Kidney (tissue), 14 donors: ENCODE measurements around the gene IDH3G. TPM values are rescaled to one million over a fixed set of nuclear protein-coding genes. Genes with fewer than 3 reads are reported as not detected.
A peak's percentile ranks its signal among the peaks of the same experiment; 100 is the strongest.

Source experiments
- DNase-seq, 5 donors: peaks; one replicate each; pipeline ENCODE4 v3.0.0-alpha.2; 2013 to 2020
- FAIRE-seq: peaks from 2 replicates; lab custom pipeline; 2012; peaks lifted over from hg19 to GRCh38; lab: Jason Lieb, UNC
- H3K27ac ChIP-seq, 2 donors: one replicate each; pipeline ENCODE4 v1.7.0; 2013; ENCODE audit warnings: low read depth in 2 of 2, low read length in 2 of 2, inconsistent platforms in 1 of 2
- H3K27me3 ChIP-seq: one replicate; pipeline ENCODE4 v1.7.1; 2013; ENCODE audit warnings: low read length, inconsistent platforms; ENCODE audit not compliant: control insufficient read depth, insufficient read depth
- H3K36me3 ChIP-seq, 3 donors: one replicate each; pipeline versions ENCODE4 v1.7.0 to v1.7.1; 2013; ENCODE audit warnings: low read length in 3 of 3, control low read depth in 1 of 3, inconsistent platforms in 1 of 3; ENCODE audit not compliant: insufficient read depth in 3 of 3, control insufficient read depth in 2 of 3
- H3K4me1 ChIP-seq, 3 donors: one replicate each; pipeline versions ENCODE4 v1.7.0 to v1.7.1; 2013; ENCODE audit warnings: low read length in 3 of 3, inconsistent platforms in 1 of 3, low read depth in 1 of 3; ENCODE audit not compliant: control insufficient read depth in 2 of 3, insufficient read depth in 2 of 3
- H3K4me3 ChIP-seq, 3 donors: one replicate each; pipeline versions ENCODE4 v1.7.0 to v1.8.1; 2013; ENCODE audit warnings: low read length in 3 of 3, control low read depth in 1 of 3, inconsistent platforms in 1 of 3
- H3K9ac ChIP-seq, 3 donors: one replicate each; pipeline versions ENCODE4 v1.7.0 to v1.7.1; 2013; ENCODE audit warnings: low read length in 3 of 3, control low read depth in 1 of 3, inconsistent platforms in 1 of 3
- H3K9me3 ChIP-seq, 3 donors: one replicate each; pipeline versions ENCODE4 v1.7.0 to v1.7.1; 2013; ENCODE audit warnings: low read length in 3 of 3, control low read depth in 1 of 3, inconsistent platforms in 1 of 3; ENCODE audit not compliant: control insufficient read depth in 2 of 3, insufficient read depth in 1 of 3
- intact Hi-C: fragments of 100-400 bp; cut with DNase I; formaldehyde crosslinking; loops from one replicate; pipeline ENCODE4 v1.11.1; 2022
- polyA plus RNA-seq: library from polyadenylated mRNA; stranded (reverse); fragments of 350-450 nt; fragmentation: Illumina TruSeq; extraction: RNeasy Lipid Tissue Mini Kit (QIAGEN cat#74804); gene quantifications from one replicate; pipeline ENCODE4 v1.2.3, GENCODE V29; 2014; ENCODE audit warnings: low read depth, low replicate concordance; ENCODE audit not compliant: insufficient read depth
- total RNA-seq: library from RNA; stranded (reverse); fragmentation: NEBNext Ultra II Directional; extraction: Animal tissue kit (Norgen Biotek cat#: 25700); gene quantifications from one replicate; pipeline ENCODE4 v1.2.1, GENCODE V29; 2021
- TF ChIP-seq, protein P1 (sequence below): IDR thresholded peaks from 3 replicates; pipeline ENCODE4 v1.5.1; 2012; ENCODE audit warnings: mild to moderate bottlenecking, moderate library complexity, borderline replicate concordance; ENCODE audit not compliant: insufficient read depth; ENCODE audit errors: extremely low read depth
- donor health status: control.
- donor health status: control.
- donor health status: control.
- donor health status: control.
- donor health status: control.
- donor health status: DM: yes; HTN: yes; CAD: no.
- donor health status: Normal renal cell carcinoma (clear cell type).

The IDH3G gene
- total and polyA plus RNA-seq, 2 donors from 2014 or later = 62.1 to 100 TPM

DNA sequence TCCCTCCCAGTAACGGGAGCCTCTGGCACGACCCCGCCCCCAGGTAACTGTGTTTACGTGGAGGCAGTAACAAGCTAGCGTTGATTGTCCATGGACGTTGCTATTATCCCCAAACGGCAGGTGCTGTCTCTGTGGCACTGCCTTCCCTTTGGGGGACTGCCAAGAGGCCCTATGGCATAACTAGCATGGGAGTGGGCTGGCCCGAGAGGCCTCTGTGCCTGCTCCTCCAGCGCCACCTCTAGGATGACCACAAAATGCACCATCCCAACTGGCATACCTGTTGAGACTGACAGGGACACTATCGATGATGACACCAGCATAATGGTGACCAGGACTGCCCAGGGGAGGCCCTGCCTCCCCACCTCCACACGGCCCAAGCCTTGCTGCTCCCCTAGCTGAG lies 11.9 kb downstream of the IDH3G start:
- no peaks in the 10 kb centered on the region for H3K4me1 ChIP-seq
- DNase-seq = no peak
- intact Hi-C loops = no loop called here
- no peak overlapping the region for H3K9ac ChIP-seq
- H3K9me3 ChIP-seq = no peaks in the 10 kb centered on the region
- H3K27ac ChIP-seq = no peak overlapping the region
- no peaks in the 10 kb centered on the region for H3K36me3 ChIP-seq
- TF ChIP-seq, protein P1, sequence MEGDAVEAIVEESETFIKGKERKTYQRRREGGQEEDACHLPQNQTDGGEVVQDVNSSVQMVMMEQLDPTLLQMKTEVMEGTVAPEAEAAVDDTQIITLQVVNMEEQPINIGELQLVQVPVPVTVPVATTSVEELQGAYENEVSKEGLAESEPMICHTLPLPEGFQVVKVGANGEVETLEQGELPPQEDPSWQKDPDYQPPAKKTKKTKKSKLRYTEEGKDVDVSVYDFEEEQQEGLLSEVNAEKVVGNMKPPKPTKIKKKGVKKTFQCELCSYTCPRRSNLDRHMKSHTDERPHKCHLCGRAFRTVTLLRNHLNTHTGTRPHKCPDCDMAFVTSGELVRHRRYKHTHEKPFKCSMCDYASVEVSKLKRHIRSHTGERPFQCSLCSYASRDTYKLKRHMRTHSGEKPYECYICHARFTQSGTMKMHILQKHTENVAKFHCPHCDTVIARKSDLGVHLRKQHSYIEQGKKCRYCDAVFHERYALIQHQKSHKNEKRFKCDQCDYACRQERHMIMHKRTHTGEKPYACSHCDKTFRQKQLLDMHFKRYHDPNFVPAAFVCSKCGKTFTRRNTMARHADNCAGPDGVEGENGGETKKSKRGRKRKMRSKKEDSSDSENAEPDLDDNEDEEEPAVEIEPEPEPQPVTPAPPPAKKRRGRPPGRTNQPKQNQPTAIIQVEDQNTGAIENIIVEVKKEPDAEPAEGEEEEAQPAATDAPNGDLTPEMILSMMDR = no peak
- no peak overlapping the region for H3K4me3 ChIP-seq
- no peaks in the 10 kb centered on the region for H3K27me3 ChIP-seq
- no peak for FAIRE-seq

DNA sequence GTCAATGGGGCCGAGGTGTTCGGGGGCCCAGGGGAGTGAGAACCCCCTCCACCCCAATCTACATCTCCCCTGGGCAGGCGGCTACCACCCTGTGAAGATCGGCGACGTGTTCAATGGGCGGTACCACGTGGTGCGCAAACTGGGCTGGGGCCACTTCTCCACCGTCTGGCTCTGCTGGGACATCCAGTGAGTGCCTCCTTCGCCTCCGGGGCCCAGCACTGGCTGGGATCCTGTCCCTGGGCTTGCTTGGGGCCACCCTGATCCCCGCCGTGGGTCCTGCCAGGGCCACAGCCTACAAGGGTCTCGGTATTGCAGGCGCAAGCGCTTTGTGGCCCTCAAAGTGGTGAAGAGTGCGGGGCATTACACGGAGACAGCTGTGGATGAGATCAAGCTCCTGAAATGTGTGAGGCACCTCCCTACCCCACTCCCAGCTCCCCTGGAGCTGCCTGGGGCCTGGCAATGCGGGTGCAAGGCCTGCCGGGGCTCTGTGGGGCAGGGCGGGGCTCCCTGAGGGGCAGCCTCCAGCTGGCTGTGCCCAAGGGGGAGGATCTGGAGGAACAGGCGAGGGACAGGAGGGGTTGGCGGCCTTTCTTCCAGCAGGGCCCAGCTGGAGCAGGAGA lies 12.6 kb downstream of the IDH3G start:
- no peak overlapping the region for H3K9ac ChIP-seq
- TF ChIP-seq, protein P1 = no peak
- no peak overlapping the region for H3K4me3 ChIP-seq
- H3K27ac ChIP-seq = no peak overlapping the region
- H3K27me3 ChIP-seq = no peaks in the 10 kb centered on the region
- no peak for FAIRE-seq
- H3K9me3 ChIP-seq = no peaks in the 10 kb centered on the region
- H3K36me3 ChIP-seq = no peaks in the 10 kb centered on the region
- H3K4me1 ChIP-seq = no peaks in the 10 kb centered on the region
- intact Hi-C loops = no loop called here
- no peak for DNase-seq

DNA sequence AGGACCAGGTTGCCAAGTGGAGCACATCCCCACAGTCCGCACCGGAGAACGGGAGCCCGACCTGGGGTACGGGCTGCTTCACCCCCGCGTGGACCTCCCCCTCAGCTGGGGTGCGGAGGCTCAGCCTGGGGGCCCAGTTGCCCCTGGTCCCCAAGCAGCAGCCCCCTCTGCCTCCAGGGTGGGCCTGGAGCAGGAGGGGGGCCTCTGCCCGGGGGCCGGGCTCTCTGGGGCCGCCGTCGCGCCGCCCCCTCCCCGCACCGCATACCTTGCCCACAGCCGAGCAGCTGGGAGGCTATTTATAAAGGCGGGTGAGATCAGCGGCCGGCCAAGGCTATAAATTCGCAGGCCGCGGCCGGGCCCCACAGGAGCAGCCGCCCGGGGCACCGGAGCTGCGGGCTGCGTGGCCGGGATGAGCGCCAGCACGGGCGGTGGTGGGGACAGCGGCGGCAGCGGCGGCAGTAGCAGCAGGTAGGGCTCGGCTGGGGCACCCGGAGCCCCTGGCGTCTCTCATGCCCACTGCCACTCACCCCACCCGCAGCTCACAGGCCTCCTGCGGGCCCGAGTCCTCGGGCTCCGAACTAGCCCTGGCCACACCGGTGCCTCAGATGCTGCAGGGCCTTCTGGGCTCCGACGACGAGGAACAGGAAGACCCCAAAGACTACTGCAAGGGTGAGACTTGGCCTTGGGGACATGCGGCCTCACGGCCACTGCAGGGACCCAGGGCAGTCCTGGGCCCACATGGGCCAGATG lies 13.3 kb downstream of the IDH3G start, which contains the start of gene SRPK3:
Gene SRPK3, plus strand, starts transcription at position 364 of the 750 bp plus-strand sequence. Its CDS starts 46 bp downstream, at position 410.
- H3K27me3 ChIP-seq = no peaks in the 10 kb centered on the region
- FAIRE-seq = no peak
- intact Hi-C loops = no loop called here
- H3K4me1 ChIP-seq = no peaks in the 10 kb centered on the region
- H3K27ac ChIP-seq = no peak within 1 kb of the TSS
- no peaks in the 10 kb centered on the region for H3K9me3 ChIP-seq
- no peaks in the 10 kb centered on the region for H3K36me3 ChIP-seq
- peak in 4 of 5 donors; percentile 52 to 78 (median 64) for DNase-seq
- H3K4me3 ChIP-seq = no peak within 1 kb of the TSS
- TF ChIP-seq, protein P1 = no peak
- H3K9ac ChIP-seq = no peak within 1 kb of the TSS
